Measurements from ENCODE around the gene SERPINB6.

Gene SERPINB6

GRCh38 chr6:2998998-2999617 is 27.7 kb upstream of the SERPINB6 start:
- ATAC-seq = peak; percentile 58 to 62

GRCh38 chr6:2998249-2998997 is 27.1 kb upstream of the SERPINB6 start:
- peak; percentile 44 for ATAC-seq

- no peak for ATAC-seq
Observed at GRCh38 chr6:2993755-2994317, 22.5 kb upstream of the SERPINB6 start.

- no peak for ATAC-seq
Observed at GRCh38 chr6:2992330-2992979, 21.1 kb upstream of the SERPINB6 start.

GRCh38 chr6:2990932-2991506 is 19.7 kb upstream of the SERPINB6 start:
- ATAC-seq = no peak

- no peak for ATAC-seq
Observed at GRCh38 chr6:2990248-2990931, 19.0 kb upstream of the SERPINB6 start.

- ATAC-seq = peak; percentile 68 to 72
Observed at GRCh38 chr6:2989332-2990247, 18.2 kb upstream of the SERPINB6 start.

GRCh38 chr6:2988426-2989331 is 17.3 kb upstream of the SERPINB6 start:
- ATAC-seq = peak; percentile 77 to 81

GRCh38 chr6:2988094-2988425 is 16.7 kb upstream of the SERPINB6 start:
- ATAC-seq = no peak

- no peak for ATAC-seq
Observed at GRCh38 chr6:2986722-2987221, 15.4 kb upstream of the SERPINB6 start.

- ATAC-seq = no peak
Observed at GRCh38 chr6:2984738-2985406, 13.5 kb upstream of the SERPINB6 start.

GRCh38 chr6:2982426-2983117 is 11.2 kb upstream of the SERPINB6 start:
- ATAC-seq = no peak

GRCh38 chr6:2980465-2980855 is 9.1 kb upstream of the SERPINB6 start:
- no peak for ATAC-seq

- no peak for ATAC-seq
Observed at GRCh38 chr6:2979819-2980464, 8.6 kb upstream of the SERPINB6 start.

GRCh38 chr6:2978923-2979322 is 7.6 kb upstream of the SERPINB6 start:
- ATAC-seq = no peak

GRCh38 chr6:2977799-2978590 is 6.6 kb upstream of the SERPINB6 start:
- ATAC-seq = no peak

GRCh38 chr6:2977290-2977689 is 5.9 kb upstream of the SERPINB6 start:
- ATAC-seq = no peak
